Measurements from ENCODE around the gene CTH.
"Not testable (repeated sequence)": the region's sequence is repeated elsewhere in the genome, so short reads cannot be mapped to it uniquely, and the experiment has no call there.

The CTH gene

GRCh38 chr1:70443739-70444138, 32.7 kb downstream of the CTH start:
- Histone ChIP-seq H3K36me3 (no peaks in the 10 kb centered on the region), H3K4me1 (ENCODE audit: control insufficient read depth in 1 of 2, insufficient read depth in 1 of 2, low read depth in 1 of 2, low read length in 1 of 2) (no peaks in the 10 kb centered on the region), H3K9me3 (no peaks in the 10 kb centered on the region), H3K4me3 (ENCODE audit: low read depth in 1 of 2, low read length in 1 of 2) (no peak overlapping the region), H3K27ac (no peak overlapping the region), H3K27me3 (no peaks in the 10 kb centered on the region)
- TF ChIP-seq, protein P1, sequence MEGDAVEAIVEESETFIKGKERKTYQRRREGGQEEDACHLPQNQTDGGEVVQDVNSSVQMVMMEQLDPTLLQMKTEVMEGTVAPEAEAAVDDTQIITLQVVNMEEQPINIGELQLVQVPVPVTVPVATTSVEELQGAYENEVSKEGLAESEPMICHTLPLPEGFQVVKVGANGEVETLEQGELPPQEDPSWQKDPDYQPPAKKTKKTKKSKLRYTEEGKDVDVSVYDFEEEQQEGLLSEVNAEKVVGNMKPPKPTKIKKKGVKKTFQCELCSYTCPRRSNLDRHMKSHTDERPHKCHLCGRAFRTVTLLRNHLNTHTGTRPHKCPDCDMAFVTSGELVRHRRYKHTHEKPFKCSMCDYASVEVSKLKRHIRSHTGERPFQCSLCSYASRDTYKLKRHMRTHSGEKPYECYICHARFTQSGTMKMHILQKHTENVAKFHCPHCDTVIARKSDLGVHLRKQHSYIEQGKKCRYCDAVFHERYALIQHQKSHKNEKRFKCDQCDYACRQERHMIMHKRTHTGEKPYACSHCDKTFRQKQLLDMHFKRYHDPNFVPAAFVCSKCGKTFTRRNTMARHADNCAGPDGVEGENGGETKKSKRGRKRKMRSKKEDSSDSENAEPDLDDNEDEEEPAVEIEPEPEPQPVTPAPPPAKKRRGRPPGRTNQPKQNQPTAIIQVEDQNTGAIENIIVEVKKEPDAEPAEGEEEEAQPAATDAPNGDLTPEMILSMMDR (IDR thresholded peaks at IDR 0.05), result no peak

DNA sequence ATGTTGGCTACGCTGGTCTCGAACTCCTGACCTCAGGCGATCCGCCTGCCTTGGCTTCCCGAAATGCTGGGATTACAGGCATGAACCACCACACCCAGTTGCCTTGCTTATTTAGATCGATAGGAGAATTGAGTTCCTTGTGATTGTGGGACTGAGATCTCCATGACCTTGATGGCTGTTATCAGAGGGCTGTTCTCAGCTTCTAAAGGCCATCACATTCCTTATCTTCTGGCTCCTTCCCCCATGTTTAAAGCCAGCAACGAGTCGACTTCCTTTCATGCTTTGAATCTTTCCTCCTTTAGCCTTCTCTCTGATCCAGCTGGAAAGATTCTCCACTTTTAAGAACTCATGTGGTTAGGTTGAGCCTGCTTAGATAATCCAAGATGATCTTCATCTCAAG, 38.0 kb downstream of the CTH start:
- no peaks in the 10 kb centered on the region for H3K27me3 ChIP-seq
- H3K4me3 ChIP-seq (ENCODE audit: low read depth in 1 of 2, low read length in 1 of 2), result no peak overlapping the region
- H3K27ac ChIP-seq, result no peak overlapping the region
- no peaks in the 10 kb centered on the region for H3K4me1 ChIP-seq (ENCODE audit: control insufficient read depth in 1 of 2, insufficient read depth in 1 of 2, low read depth in 1 of 2, low read length in 1 of 2)
- no peaks in the 10 kb centered on the region for H3K36me3 ChIP-seq
- TF ChIP-seq, protein P1 (IDR thresholded peaks at IDR 0.05), result no peak
- H3K9me3 ChIP-seq, result no peaks in the 10 kb centered on the region

GRCh38 chr1:70452164-70452939, 41.3 kb downstream of the CTH start:
- not testable (repeated sequence) for H3K27me3 ChIP-seq; H3K4me1 ChIP-seq (ENCODE audit: control insufficient read depth in 1 of 2, insufficient read depth in 1 of 2, low read depth in 1 of 2, low read length in 1 of 2); H3K27ac ChIP-seq; H3K4me3 ChIP-seq (ENCODE audit: low read depth in 1 of 2, low read length in 1 of 2); H3K9me3 ChIP-seq; H3K36me3 ChIP-seq

DNA sequence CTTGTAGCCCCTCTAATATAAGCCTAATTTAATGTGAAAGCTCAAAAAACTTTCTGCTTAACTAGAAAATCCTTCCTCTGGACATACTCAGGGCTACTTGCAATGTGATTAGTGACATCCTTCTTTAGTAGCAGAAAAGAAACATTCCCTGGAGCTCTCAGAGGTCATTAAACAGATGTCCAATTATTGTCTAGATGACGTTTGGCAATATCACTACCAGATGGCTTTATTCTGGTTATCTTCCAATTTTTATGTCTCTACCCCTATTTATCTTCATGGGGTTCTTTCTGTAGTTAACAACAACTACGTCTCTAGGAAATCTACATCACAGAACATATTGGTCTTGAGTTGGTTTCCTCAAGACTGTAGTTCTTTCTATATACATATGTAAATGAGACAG, 44.2 kb downstream of the CTH start:
- no peak overlapping the region for H3K4me3 ChIP-seq (ENCODE audit: low read depth in 1 of 2, low read length in 1 of 2)
- H3K4me1 ChIP-seq (ENCODE audit: control insufficient read depth in 1 of 2, insufficient read depth in 1 of 2, low read depth in 1 of 2, low read length in 1 of 2), result no peaks in the 10 kb centered on the region
- H3K27me3 ChIP-seq, result no peaks in the 10 kb centered on the region
- no peak overlapping the region for H3K27ac ChIP-seq
- H3K9me3 ChIP-seq, result no peaks in the 10 kb centered on the region
- H3K36me3 ChIP-seq, result no peaks in the 10 kb centered on the region
- TF ChIP-seq, protein P1 (IDR thresholded peaks at IDR 0.05), result no peak

DNA sequence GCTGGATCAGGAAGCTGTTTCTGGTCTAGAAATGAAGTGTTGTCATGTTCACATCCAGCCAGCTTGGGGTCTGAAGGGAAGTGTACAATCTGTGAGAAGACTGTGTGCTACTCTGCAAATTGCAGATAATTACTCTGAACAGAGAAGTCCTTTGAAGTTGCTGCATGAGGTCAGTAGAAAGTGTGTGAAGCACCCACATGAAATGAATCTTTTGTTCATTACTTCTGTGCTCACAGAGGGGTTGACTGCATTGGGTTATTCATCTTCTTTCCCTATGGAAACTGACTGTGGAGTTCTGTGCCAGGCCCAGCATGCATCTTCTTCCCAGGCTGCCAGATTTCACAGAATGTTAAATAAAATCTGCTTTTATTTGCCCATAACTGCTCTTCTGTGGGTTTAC, 47.1 kb downstream of the CTH start:
- H3K9me3 ChIP-seq, result no peaks in the 10 kb centered on the region
- no peaks in the 10 kb centered on the region for H3K27me3 ChIP-seq
- TF ChIP-seq, protein P1 (IDR thresholded peaks at IDR 0.05), result no peak
- H3K36me3 ChIP-seq, result no peaks in the 10 kb centered on the region
- no peak overlapping the region for H3K4me3 ChIP-seq (ENCODE audit: low read depth in 1 of 2, low read length in 1 of 2)
- H3K4me1 ChIP-seq (ENCODE audit: control insufficient read depth in 1 of 2, insufficient read depth in 1 of 2, low read depth in 1 of 2, low read length in 1 of 2), result no peaks in the 10 kb centered on the region
- H3K27ac ChIP-seq, result no peak overlapping the region

- no peak overlapping the region for H3K4me3 ChIP-seq (ENCODE audit: low read depth in 1 of 2, low read length in 1 of 2)
- H3K27me3 ChIP-seq, result no peaks in the 10 kb centered on the region
- H3K4me1 ChIP-seq (ENCODE audit: control insufficient read depth in 1 of 2, insufficient read depth in 1 of 2, low read depth in 1 of 2, low read length in 1 of 2), result no peaks in the 10 kb centered on the region
- no peaks in the 10 kb centered on the region for H3K36me3 ChIP-seq
- TF ChIP-seq, protein P1 (IDR thresholded peaks at IDR 0.05), result no peak
- no peaks in the 10 kb centered on the region for H3K9me3 ChIP-seq
- H3K27ac ChIP-seq, result no peak overlapping the region
Observed at GRCh38 chr1:70459496-70460225, 48.6 kb downstream of the CTH start.

DNA sequence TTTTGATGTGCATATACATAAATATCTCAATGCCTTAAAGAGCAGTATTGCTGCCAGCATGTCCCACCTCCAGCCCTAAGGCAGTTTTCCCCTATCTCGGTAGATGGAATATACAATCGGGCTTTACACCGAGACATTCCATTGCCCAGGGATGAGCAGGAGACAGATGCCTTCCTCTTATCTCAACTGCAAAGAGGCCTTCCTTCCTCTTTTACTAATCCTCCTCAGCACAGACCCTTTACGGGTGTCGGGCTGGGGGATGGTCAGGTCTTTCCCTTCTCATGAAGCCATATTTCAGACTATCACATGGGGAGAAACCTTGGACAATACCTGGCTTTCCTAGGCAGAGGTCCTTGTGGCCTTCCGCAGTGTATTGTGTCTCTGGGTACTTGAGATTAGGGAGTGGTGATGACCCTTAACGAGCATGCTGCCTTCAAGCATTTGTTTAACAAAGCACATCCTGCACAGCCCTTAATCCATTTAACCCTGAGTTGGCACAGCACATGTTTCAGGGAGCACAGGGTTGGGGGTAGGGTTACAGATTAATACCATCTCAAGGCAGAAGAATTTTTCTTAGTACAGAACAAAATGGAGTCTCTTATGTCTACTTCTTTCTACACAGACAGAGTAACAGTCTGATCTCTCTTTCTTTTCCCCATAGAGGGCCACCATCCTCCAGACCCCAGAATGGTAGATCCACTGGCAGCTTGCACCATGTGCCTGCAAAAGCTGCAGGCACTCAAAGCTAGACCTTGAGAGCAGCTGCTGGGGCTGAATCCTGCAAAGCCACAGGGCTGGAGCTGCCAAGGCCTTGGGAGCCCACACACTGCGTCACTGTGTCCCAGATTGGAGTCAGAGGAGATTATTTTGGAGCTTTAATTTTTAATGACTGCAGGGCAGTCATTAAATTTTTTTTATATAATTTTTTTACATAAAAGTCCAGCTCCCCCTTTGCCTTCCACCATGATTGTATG, 50.0 kb downstream of the CTH start:
- H3K36me3 ChIP-seq; H3K27ac ChIP-seq; H3K4me1 ChIP-seq (ENCODE audit: control insufficient read depth in 1 of 2, insufficient read depth in 1 of 2, low read depth in 1 of 2, low read length in 1 of 2); H3K9me3 ChIP-seq; H3K27me3 ChIP-seq; H3K4me3 ChIP-seq (ENCODE audit: low read depth in 1 of 2, low read length in 1 of 2): not testable (repeated sequence)

All from neutrophil (primary cell).